Endothelial cell of umbilical vein (primary cell): Measurements from ENCODE around the gene LAMTOR2. TPM values are rescaled to one million over a fixed set of nuclear protein-coding genes. Genes with fewer than 3 reads are reported as not detected.

Source experiments
- BruUV-seq: library from RNA; stranded (reverse); fragments of 400-500 nt; replicated peaks from 2 replicates; lab custom pipeline; 2021; lab: Mats Ljungman, UMichigan
- CTCF ChIA-PET: fragments of 300-600, 350-600 bp; sonication (Branson Sonifier 250); formaldehyde crosslinking; loops from one replicate; lab custom pipeline; 2021; ENCODE audit warnings: antibody characterized with exemption, inconsistent platforms; lab: Charles Lee
- POLR2A ChIA-PET: fragments of 300-600, 350-600 bp; sonication (Branson Sonifier 250); formaldehyde crosslinking; loops from one replicate; lab custom pipeline; 2021; ENCODE audit warnings: antibody characterized with exemption, inconsistent platforms; lab: Charles Lee
- DNase-seq: peaks from one replicate; pipeline ENCODE4 v3.0.0-alpha.2; 2011; ENCODE audit warnings: low read depth, low spot score
- FAIRE-seq: peaks from 2 replicates; lab custom pipeline; 2011; peaks lifted over from hg19 to GRCh38; lab: Jason Lieb, UNC
- H2AFZ ChIP-seq: 2 replicates; pipeline ENCODE4 v1.6.0; 2012; ENCODE audit warnings: low read depth, low read length, control low read depth, inconsistent platforms
- H3K27ac ChIP-seq: 2 replicates; pipeline ENCODE4 v1.5.1; 2011; ENCODE audit warnings: low read depth, mild to moderate bottlenecking, control low read depth, low read length, moderate library complexity; ENCODE audit not compliant: insufficient read depth
- H3K27me3 ChIP-seq, 2 experiments: 2 replicates each; pipeline versions ENCODE4 v1.6.0 to v1.6.1; 2011; ENCODE audit warnings: low read length in 2 of 2, mixed read lengths in 1 of 2; ENCODE audit not compliant: control insufficient read depth in 2 of 2, insufficient read depth in 2 of 2
- H3K36me3 ChIP-seq, 2 experiments: 2 replicates in 1 of 2; 3 replicates in 1 of 2; pipeline ENCODE4 v1.5.1; 2011; ENCODE audit warnings: low read length in 2 of 2, mild to moderate bottlenecking in 1 of 2, moderate library complexity in 1 of 2; ENCODE audit not compliant: control insufficient read depth in 2 of 2, insufficient read depth in 2 of 2; ENCODE audit errors: extremely low read depth in 1 of 2
- H3K4me1 ChIP-seq: 3 replicates; pipeline ENCODE4 v1.5.1; 2011; ENCODE audit warnings: mild to moderate bottlenecking, low read length; ENCODE audit not compliant: control insufficient read depth, insufficient read depth; ENCODE audit errors: extremely low read depth
- H3K4me2 ChIP-seq: 2 replicates; pipeline ENCODE4 v1.6.1; 2011; ENCODE audit warnings: low read length, control low read depth, mixed read lengths; ENCODE audit not compliant: insufficient read depth
- H3K4me3 ChIP-seq, 3 experiments: fragments of 200-600 bp in 1 of 3; sonication (generic), shearing (Covaris generic) in 1 of 3; replicated peaks in 1 of 3; 2 replicates each; pipeline ENCODE4 v1.5.1; 2011 to 2016; ENCODE audit warnings: control low read depth in 3 of 3, low read length in 3 of 3, mild to moderate bottlenecking in 2 of 3, inconsistent platforms in 1 of 3, low read depth in 1 of 3, moderate library complexity in 1 of 3; ENCODE audit not compliant: insufficient read depth in 1 of 3
- H3K79me2 ChIP-seq: 2 replicates; pipeline ENCODE4 v1.6.0; 2012; ENCODE audit warnings: low read length, inconsistent platforms; ENCODE audit not compliant: control insufficient read depth, insufficient read depth
- H3K9ac ChIP-seq: replicated peaks from 2 replicates; pipeline ENCODE3; 2011; ENCODE audit warnings: low read length, control low read depth; ENCODE audit not compliant: insufficient read depth; ENCODE audit errors: extremely low read depth
- H3K9me1 ChIP-seq: replicated peaks from 3 replicates; pipeline ENCODE4 v1.6.0; 2011; ENCODE audit warnings: mild to moderate bottlenecking, low read length; ENCODE audit not compliant: control insufficient read depth, insufficient read depth; ENCODE audit errors: extremely low read depth
- H3K9me3 ChIP-seq: replicated peaks from 2 replicates; pipeline ENCODE4 v1.5.1; 2012; ENCODE audit warnings: low read length, inconsistent platforms; ENCODE audit not compliant: control insufficient read depth, insufficient read depth
- H4K20me1 ChIP-seq: replicated peaks from 2 replicates; pipeline ENCODE3; 2011; ENCODE audit warnings: mild to moderate bottlenecking, low read length; ENCODE audit not compliant: control insufficient read depth, insufficient read depth; ENCODE audit errors: extremely low read depth
- EZH2 ChIP-seq: IDR thresholded peaks from 2 replicates; pipeline ENCODE4 v1.6.1; 2012; ENCODE audit warnings: borderline replicate concordance, low read depth, mild to moderate bottlenecking, moderate library complexity, low read length, inconsistent platforms; ENCODE audit not compliant: severe bottlenecking
- FOS ChIP-seq: IDR thresholded peaks from 2 replicates; pipeline ENCODE4 v1.6.1; 2011; ENCODE audit warnings: mild to moderate bottlenecking, low read length, moderate library complexity, borderline replicate concordance; ENCODE audit not compliant: insufficient read depth
- GATA2 ChIP-seq: IDR thresholded peaks from 2 replicates; pipeline ENCODE4 v1.7.0; 2011; ENCODE audit warnings: low read depth, mild to moderate bottlenecking, moderate library complexity, mixed read lengths, low read length; ENCODE audit not compliant: insufficient read length, insufficient read depth
- JUN ChIP-seq: IDR thresholded peaks from 2 replicates; pipeline ENCODE4 v1.6.1; 2011; ENCODE audit warnings: borderline replicate concordance, low read depth; ENCODE audit not compliant: insufficient read length, insufficient read depth
- MYC ChIP-seq: IDR thresholded peaks from one replicate; pipeline ENCODE4 v1.6.1; 2011; ENCODE audit warnings: mild to moderate bottlenecking, low read depth, low read length
- POLR2A ChIP-seq: IDR thresholded peaks from 2 replicates; pipeline ENCODE4 v1.6.1; 2012; ENCODE audit warnings: low read depth, mild to moderate bottlenecking, control low read depth, low read length
- POLR2AphosphoS5 ChIP-seq: IDR thresholded peaks from 2 replicates; pipeline ENCODE4 v1.6.1; 2012; ENCODE audit warnings: low read depth, mild to moderate bottlenecking, control low read depth, low read length, moderate library complexity; ENCODE audit not compliant: insufficient read depth
- dilution Hi-C: fragments of 300-500 bp; cut with MboI; formaldehyde crosslinking; loops from one replicate; pipeline ENCODE4 v1.15.0; 2019; ENCODE audit warnings: low sequenced_read_pairs; ENCODE audit not compliant: extremely low pct_ligation_motif_present
- intact Hi-C: fragments of 100-400 bp; cut with micrococcal nuclease; formaldehyde crosslinking; loops from one replicate; pipeline ENCODE4 v1.10.0; 2022
- polyA plus RNA-seq, 4 experiments: library from polyadenylated mRNA; depleted of rRNA in 3 of 4; stranded (reverse) in 3 of 4; unstranded in 1 of 4; fragments of >200 nt; gene quantifications; 2 replicates each; pipeline versions ENCODE4 v1.2.1 to v1.2.3, GENCODE V29; 2011 to 2012; ENCODE audit warnings: missing spikeins in 1 of 4
- total RNA-seq: library from RNA; stranded (reverse); gene quantifications from 2 replicates; pipeline ENCODE4 v1.2.3, GENCODE V29; 2021
- TF ChIP-seq, protein P1 (sequence below): IDR thresholded peaks from 2 replicates; pipeline ENCODE4 v1.6.1; 2011; ENCODE audit not compliant: insufficient read depth, insufficient read length
- TF ChIP-seq, protein P2 (sequence below), 2 donors: IDR thresholded peaks; 1 replicate in 1 of 2; 2 replicates in 1 of 2; pipeline ENCODE4 v1.5.1; 2011; ENCODE audit warnings: low read length in 2 of 2, mild to moderate bottlenecking in 2 of 2, moderate library complexity in 2 of 2, control low read depth in 1 of 2, inconsistent platforms in 1 of 2, low read depth in 1 of 2; ENCODE audit not compliant: insufficient read depth in 1 of 2; ENCODE audit errors: extremely low read depth in 1 of 2

LAMTOR2 gene
- total and polyA plus RNA-seq, 2 donors (not counting 3 experiments of a cell fraction or from before 2014, with no cell fraction given) = 77.7 to 136 TPM

DNA sequence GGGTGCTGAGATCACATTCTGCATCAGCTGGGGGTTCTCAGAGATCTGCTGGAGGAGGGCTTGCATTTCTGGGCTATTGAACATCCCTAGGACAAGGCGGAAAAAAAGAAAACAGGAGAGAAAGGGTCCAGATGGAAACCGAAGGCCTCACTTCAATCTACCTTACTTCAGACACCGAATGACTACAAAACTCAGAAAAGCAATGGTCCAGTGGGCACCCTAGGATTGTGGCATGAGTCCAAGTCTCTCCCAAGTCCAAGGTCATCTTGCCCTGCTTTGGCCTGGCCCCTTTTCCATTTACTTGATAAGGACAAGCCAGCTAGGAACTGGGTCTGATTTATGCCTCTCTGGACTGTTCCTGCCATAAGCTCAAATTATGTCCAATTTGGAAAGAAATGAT is 11.8 kb upstream of the LAMTOR2 start:
- Histone ChIP-seq H3K4me3 (no peak overlapping the region), H3K36me3 (peaks cover 4 to 23% of the 10 kb centered on the region in 2 experiments), H3K9ac (no peak overlapping the region), H3K27ac (no peak overlapping the region), H3K79me2 (no peaks in the 10 kb centered on the region), H3K9me3 (no peaks in the 10 kb centered on the region), H3K4me1 (peaks cover 4% of the 10 kb centered on the region), H3K9me1 (no peaks in the 10 kb centered on the region), H2AFZ (no peak overlapping the region), H4K20me1 (no peaks in the 10 kb centered on the region), H3K27me3 (no peaks in the 10 kb centered on the region), H3K4me2 (no peak overlapping the region)
- dilution Hi-C loops (no loop called here), intact Hi-C loops (no loop called here)
- no TSS peak for BruUV-seq
- TF ChIP-seq, protein P1, sequence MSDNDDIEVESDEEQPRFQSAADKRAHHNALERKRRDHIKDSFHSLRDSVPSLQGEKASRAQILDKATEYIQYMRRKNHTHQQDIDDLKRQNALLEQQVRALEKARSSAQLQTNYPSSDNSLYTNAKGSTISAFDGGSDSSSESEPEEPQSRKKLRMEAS = no peak
- no peak for TF ChIP-seq JUN
- TF ChIP-seq FOS = no peak
- no peak for TF ChIP-seq GATA2
- no peak for TF ChIP-seq POLR2A
- TF ChIP-seq MYC = no peak
- TF ChIP-seq EZH2 = no peak
- TF ChIP-seq POLR2AphosphoS5 = no peak
- TF ChIP-seq, protein P2, sequence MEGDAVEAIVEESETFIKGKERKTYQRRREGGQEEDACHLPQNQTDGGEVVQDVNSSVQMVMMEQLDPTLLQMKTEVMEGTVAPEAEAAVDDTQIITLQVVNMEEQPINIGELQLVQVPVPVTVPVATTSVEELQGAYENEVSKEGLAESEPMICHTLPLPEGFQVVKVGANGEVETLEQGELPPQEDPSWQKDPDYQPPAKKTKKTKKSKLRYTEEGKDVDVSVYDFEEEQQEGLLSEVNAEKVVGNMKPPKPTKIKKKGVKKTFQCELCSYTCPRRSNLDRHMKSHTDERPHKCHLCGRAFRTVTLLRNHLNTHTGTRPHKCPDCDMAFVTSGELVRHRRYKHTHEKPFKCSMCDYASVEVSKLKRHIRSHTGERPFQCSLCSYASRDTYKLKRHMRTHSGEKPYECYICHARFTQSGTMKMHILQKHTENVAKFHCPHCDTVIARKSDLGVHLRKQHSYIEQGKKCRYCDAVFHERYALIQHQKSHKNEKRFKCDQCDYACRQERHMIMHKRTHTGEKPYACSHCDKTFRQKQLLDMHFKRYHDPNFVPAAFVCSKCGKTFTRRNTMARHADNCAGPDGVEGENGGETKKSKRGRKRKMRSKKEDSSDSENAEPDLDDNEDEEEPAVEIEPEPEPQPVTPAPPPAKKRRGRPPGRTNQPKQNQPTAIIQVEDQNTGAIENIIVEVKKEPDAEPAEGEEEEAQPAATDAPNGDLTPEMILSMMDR (IDR thresholded peaks at IDR 0.05; ENCODE audit: extremely low read depth in 1 of 2, insufficient read depth in 1 of 2, low read depth in 1 of 2, low read length in 2 of 2) = no peak
- POLR2A ChIA-PET = no interaction called here
- no peak for FAIRE-seq
- CTCF ChIA-PET = interaction anchor here (1.8 kb wide), 1 partner anchor 17 kb away, joined by 6 read pairs; no protein-coding TSS in a partner anchor
- DNase-seq = no peak
